ENCODE measurements around the gene PHF2. TPM values are rescaled to one million over a fixed set of nuclear protein-coding genes. Genes with fewer than 3 reads are reported as not detected.

Gene PHF2
- total and polyA plus RNA-seq, 9 donors = 21.3 to 45.8 (median 36.6) TPM

- WGBS (ENCODE audit: insufficient coverage) = 97% methylated on average over 8 of the region's 8 CpGs
- H3K36me3 ChIP-seq (ENCODE audit: control insufficient read depth, insufficient read depth, low read length) = peaks cover 84% of the 10 kb centered on the region
These were observed 81.1 kb downstream of the PHF2 start for GRCh38 chr9:93657331-93658111.

GRCh38 chr9:93658184-93658925 is 82.0 kb downstream of the PHF2 start:
- H3K27me3 ChIP-seq (ENCODE audit: control insufficient read depth, insufficient read depth, low read length) = no peaks in the 10 kb centered on the region
- DNase-seq = no peak
- 95% methylated on average over 12 of the region's 12 CpGs for WGBS (ENCODE audit: insufficient coverage)
- H3K9me3 ChIP-seq (replicated peaks; ENCODE audit: control insufficient read depth, low read depth, low read length) = no peaks in the 10 kb centered on the region
- peaks cover 87% of the 10 kb centered on the region for H3K36me3 ChIP-seq (ENCODE audit: control insufficient read depth, insufficient read depth, low read length)
- no peak overlapping the region for H3K4me3 ChIP-seq (ENCODE audit: low read length)
- H3K4me1 ChIP-seq (ENCODE audit: control insufficient read depth, insufficient read depth, low read length) = no peaks in the 10 kb centered on the region
- H3K27ac ChIP-seq (ENCODE audit: low read length) = no peak overlapping the region

More at GRCh38 chr9:93657331-93658111, 81.1 kb downstream of the PHF2 start:
- H3K27me3 ChIP-seq (ENCODE audit: control insufficient read depth, insufficient read depth, low read length) = no peaks in the 10 kb centered on the region
- no peak overlapping the region for H3K27ac ChIP-seq (ENCODE audit: low read length)
- no peak for DNase-seq
- H3K9me3 ChIP-seq (replicated peaks; ENCODE audit: control insufficient read depth, low read depth, low read length) = no peaks in the 10 kb centered on the region
- H3K4me1 ChIP-seq (ENCODE audit: control insufficient read depth, insufficient read depth, low read length) = no peaks in the 10 kb centered on the region
- no peak overlapping the region for H3K4me3 ChIP-seq (ENCODE audit: low read length)

GRCh38 chr9:93659044-93659836 is 82.9 kb downstream of the PHF2 start:
- Histone ChIP-seq H3K27me3 (ENCODE audit: control insufficient read depth, insufficient read depth, low read length) (no peaks in the 10 kb centered on the region), H3K27ac (ENCODE audit: low read length) (no peak overlapping the region), H3K36me3 (ENCODE audit: control insufficient read depth, insufficient read depth, low read length) (peaks cover 88% of the 10 kb centered on the region), H3K4me3 (ENCODE audit: low read length) (no peak overlapping the region), H3K4me1 (ENCODE audit: control insufficient read depth, insufficient read depth, low read length) (no peaks in the 10 kb centered on the region), H3K9me3 (replicated peaks; ENCODE audit: control insufficient read depth, low read depth, low read length) (no peaks in the 10 kb centered on the region)
- DNase-seq = no peak
- WGBS (ENCODE audit: insufficient coverage) = 93% methylated on average over 10 of the region's 12 CpGs

- Histone ChIP-seq H3K9me3 (replicated peaks; ENCODE audit: control insufficient read depth, low read depth, low read length) (no peaks in the 10 kb centered on the region), H3K36me3 (ENCODE audit: control insufficient read depth, insufficient read depth, low read length) (peaks cover 88% of the 10 kb centered on the region), H3K27ac (ENCODE audit: low read length) (no peak overlapping the region), H3K4me3 (ENCODE audit: low read length) (no peak overlapping the region), H3K4me1 (ENCODE audit: control insufficient read depth, insufficient read depth, low read length) (no peaks in the 10 kb centered on the region), H3K27me3 (ENCODE audit: control insufficient read depth, insufficient read depth, low read length) (no peaks in the 10 kb centered on the region)
- WGBS (ENCODE audit: insufficient coverage) = 96% methylated on average over 3 of the region's 4 CpGs
- no peak for DNase-seq
These were observed 83.4 kb downstream of the PHF2 start for GRCh38 chr9:93659837-93660177.

GRCh38 chr9:93660352-93661046 is 84.1 kb downstream of the PHF2 start:
- DNase-seq = no peak
- WGBS (ENCODE audit: insufficient coverage) = 100% methylated on average over 1 of the region's 5 CpGs

GRCh38 chr9:93661591-93661990 is 85.2 kb downstream of the PHF2 start:
- WGBS (ENCODE audit: insufficient coverage) = 100% methylated on average over 1 of the region's 1 CpG
- Histone ChIP-seq H3K4me3 (ENCODE audit: low read length) (no peak overlapping the region), H3K36me3 (ENCODE audit: control insufficient read depth, insufficient read depth, low read length) (peaks cover 87% of the 10 kb centered on the region), H3K27ac (ENCODE audit: low read length) (no peak overlapping the region), H3K4me1 (ENCODE audit: control insufficient read depth, insufficient read depth, low read length) (no peaks in the 10 kb centered on the region), H3K27me3 (ENCODE audit: control insufficient read depth, insufficient read depth, low read length) (no peaks in the 10 kb centered on the region), H3K9me3 (replicated peaks; ENCODE audit: control insufficient read depth, low read depth, low read length) (no peaks in the 10 kb centered on the region)
- no peak for DNase-seq

More at GRCh38 chr9:93660352-93661046, 84.1 kb downstream of the PHF2 start:
- Histone ChIP-seq H3K4me3 (ENCODE audit: low read length) (no peak overlapping the region), H3K27ac (ENCODE audit: low read length) (no peak overlapping the region), H3K27me3 (ENCODE audit: control insufficient read depth, insufficient read depth, low read length) (no peaks in the 10 kb centered on the region), H3K36me3 (ENCODE audit: control insufficient read depth, insufficient read depth, low read length) (peaks cover 88% of the 10 kb centered on the region), H3K4me1 (ENCODE audit: control insufficient read depth, insufficient read depth, low read length) (no peaks in the 10 kb centered on the region), H3K9me3 (replicated peaks; ENCODE audit: control insufficient read depth, low read depth, low read length) (no peaks in the 10 kb centered on the region)

GRCh38 chr9:93662016-93662638 is 85.7 kb downstream of the PHF2 start:
- H3K27me3 ChIP-seq (ENCODE audit: control insufficient read depth, insufficient read depth, low read length) = no peaks in the 10 kb centered on the region
- H3K4me3 ChIP-seq (ENCODE audit: low read length) = no peak overlapping the region
- no peak for DNase-seq
- no peak overlapping the region for H3K27ac ChIP-seq (ENCODE audit: low read length)
- no peaks in the 10 kb centered on the region for H3K9me3 ChIP-seq (replicated peaks; ENCODE audit: control insufficient read depth, low read depth, low read length)
- H3K36me3 ChIP-seq (ENCODE audit: control insufficient read depth, insufficient read depth, low read length) = peaks cover 83% of the 10 kb centered on the region
- 99% methylated on average over 4 of the region's 4 CpGs for WGBS (ENCODE audit: insufficient coverage)
- H3K4me1 ChIP-seq (ENCODE audit: control insufficient read depth, insufficient read depth, low read length) = no peaks in the 10 kb centered on the region

GRCh38 chr9:93662952-93663572 is 86.7 kb downstream of the PHF2 start:
- Histone ChIP-seq H3K27ac (ENCODE audit: low read length) (no peak overlapping the region), H3K36me3 (ENCODE audit: control insufficient read depth, insufficient read depth, low read length) (peaks cover 81% of the 10 kb centered on the region), H3K4me3 (ENCODE audit: low read length) (no peak overlapping the region), H3K9me3 (replicated peaks; ENCODE audit: control insufficient read depth, low read depth, low read length) (no peaks in the 10 kb centered on the region), H3K27me3 (ENCODE audit: control insufficient read depth, insufficient read depth, low read length) (no peaks in the 10 kb centered on the region), H3K4me1 (ENCODE audit: control insufficient read depth, insufficient read depth, low read length) (no peaks in the 10 kb centered on the region)
- no peak for DNase-seq
- 93% methylated on average over 6 of the region's 9 CpGs for WGBS (ENCODE audit: insufficient coverage)

- no peaks in the 10 kb centered on the region for H3K27me3 ChIP-seq (ENCODE audit: control insufficient read depth, insufficient read depth, low read length)
- no peaks in the 10 kb centered on the region for H3K4me1 ChIP-seq (ENCODE audit: control insufficient read depth, insufficient read depth, low read length)
- H3K27ac ChIP-seq (ENCODE audit: low read length) = no peak overlapping the region
- H3K9me3 ChIP-seq (replicated peaks; ENCODE audit: control insufficient read depth, low read depth, low read length) = no peaks in the 10 kb centered on the region
- H3K4me3 ChIP-seq (ENCODE audit: low read length) = no peak overlapping the region
- H3K36me3 ChIP-seq (ENCODE audit: control insufficient read depth, insufficient read depth, low read length) = peaks cover 72% of the 10 kb centered on the region
- WGBS (ENCODE audit: insufficient coverage) = 89% methylated on average over 15 of the region's 16 CpGs
- DNase-seq = no peak
These were observed 87.6 kb downstream of the PHF2 start for GRCh38 chr9:93663877-93664548.

All from muscle of leg (tissue), 11 donors.